BJ (cell line): ENCODE results near the gene ZBTB20. TPM values are rescaled to one million over a fixed set of nuclear protein-coding genes. Genes with fewer than 3 reads are reported as not detected.

ENCODE experiments used
- CTCF ChIA-PET: fragments of 350-600 bp; formaldehyde crosslinking; extraction: SDS; loops from one replicate; lab custom pipeline; 2021; ENCODE audit warnings: antibody characterized with exemption, inconsistent platforms; lab: Yijun Ruan, JAX
- POLR2A ChIA-PET: fragments of 300-600 bp; sonication (Branson Sonifier 250); formaldehyde crosslinking; extraction: SDS; loops from one replicate; lab custom pipeline; 2021; ENCODE audit warnings: antibody characterized with exemption; lab: Charles Lee
- DNase-seq: peaks from one replicate; pipeline ENCODE4 v3.0.0-alpha.2; 2011; ENCODE audit warnings: low read depth
- H3K27me3 ChIP-seq: 2 replicates; pipeline ENCODE4 v1.6.0; 2011; ENCODE audit warnings: low read length; ENCODE audit not compliant: control insufficient read depth, insufficient read depth
- H3K36me3 ChIP-seq: 2 replicates; pipeline ENCODE4 v1.5.1; 2011; ENCODE audit warnings: low read length; ENCODE audit not compliant: control insufficient read depth, insufficient read depth
- H3K4me3 ChIP-seq: 2 replicates; pipeline ENCODE4 v1.5.1; 2011; ENCODE audit warnings: low read depth, mild to moderate bottlenecking, control low read depth, low read length
- polyA plus RNA-seq: library from polyadenylated mRNA; depleted of rRNA; stranded (reverse); fragments of >200 nt; gene quantifications from 2 replicates; pipeline ENCODE4 v1.2.3, GENCODE V29; 2011
- TF ChIP-seq, protein P1 (sequence below): IDR thresholded peaks from 2 replicates; pipeline ENCODE4 v1.5.1; 2011; ENCODE audit warnings: low read depth, mild to moderate bottlenecking, control low read depth, inconsistent platforms, low read length, moderate library complexity; ENCODE audit not compliant: insufficient read depth

Gene ZBTB20
- polyA plus RNA-seq, 1 experiment: 6.0 TPM

DNA sequence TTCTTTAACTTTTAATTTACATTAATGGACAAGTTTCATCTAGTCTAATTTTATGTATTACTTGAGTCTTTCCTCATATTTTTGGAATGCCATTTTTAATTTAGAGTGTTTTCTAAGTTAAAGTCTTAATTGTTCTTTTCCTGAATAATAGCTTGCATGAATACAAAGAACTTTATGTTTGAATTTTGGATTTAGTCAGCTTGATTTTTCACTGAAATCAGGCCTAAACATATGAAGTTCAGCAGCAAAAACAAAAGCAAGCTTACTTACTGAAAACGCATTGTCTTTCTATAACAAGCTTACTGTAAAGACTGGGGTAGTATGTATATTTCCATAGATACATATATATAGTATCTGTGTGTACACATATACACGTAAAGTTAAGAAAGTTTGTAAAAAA is 126.0 kb downstream of the ZBTB20 start:
- no peak for DNase-seq
- TF ChIP-seq, protein P1, sequence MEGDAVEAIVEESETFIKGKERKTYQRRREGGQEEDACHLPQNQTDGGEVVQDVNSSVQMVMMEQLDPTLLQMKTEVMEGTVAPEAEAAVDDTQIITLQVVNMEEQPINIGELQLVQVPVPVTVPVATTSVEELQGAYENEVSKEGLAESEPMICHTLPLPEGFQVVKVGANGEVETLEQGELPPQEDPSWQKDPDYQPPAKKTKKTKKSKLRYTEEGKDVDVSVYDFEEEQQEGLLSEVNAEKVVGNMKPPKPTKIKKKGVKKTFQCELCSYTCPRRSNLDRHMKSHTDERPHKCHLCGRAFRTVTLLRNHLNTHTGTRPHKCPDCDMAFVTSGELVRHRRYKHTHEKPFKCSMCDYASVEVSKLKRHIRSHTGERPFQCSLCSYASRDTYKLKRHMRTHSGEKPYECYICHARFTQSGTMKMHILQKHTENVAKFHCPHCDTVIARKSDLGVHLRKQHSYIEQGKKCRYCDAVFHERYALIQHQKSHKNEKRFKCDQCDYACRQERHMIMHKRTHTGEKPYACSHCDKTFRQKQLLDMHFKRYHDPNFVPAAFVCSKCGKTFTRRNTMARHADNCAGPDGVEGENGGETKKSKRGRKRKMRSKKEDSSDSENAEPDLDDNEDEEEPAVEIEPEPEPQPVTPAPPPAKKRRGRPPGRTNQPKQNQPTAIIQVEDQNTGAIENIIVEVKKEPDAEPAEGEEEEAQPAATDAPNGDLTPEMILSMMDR: no peak
- Histone ChIP-seq H3K36me3 (no peaks in the 10 kb centered on the region), H3K27me3 (no peaks in the 10 kb centered on the region), H3K4me3 (no peak overlapping the region)
- ChIA-PET CTCF (no interaction called here), POLR2A (no interaction called here)

DNA sequence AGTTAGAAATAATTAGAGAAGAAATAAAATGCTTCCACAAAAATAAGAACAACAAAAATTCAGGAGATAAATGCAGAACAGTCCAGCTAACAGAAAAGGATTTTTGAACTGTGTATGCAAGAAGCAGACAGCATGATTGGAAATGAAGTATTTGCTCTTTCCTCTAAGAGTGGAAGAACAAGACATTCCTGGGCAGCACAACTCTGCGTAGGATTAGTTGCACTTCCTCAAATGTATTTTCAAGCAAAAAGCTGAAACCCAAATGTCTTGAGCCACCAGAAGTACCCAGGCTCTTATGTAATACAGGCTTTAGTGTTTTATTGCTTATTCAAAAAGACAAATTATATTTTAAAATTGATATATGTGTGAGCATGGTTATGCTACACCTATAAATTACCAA is 127.2 kb downstream of the ZBTB20 start:
- Histone ChIP-seq H3K36me3 (no peaks in the 10 kb centered on the region), H3K4me3 (no peak overlapping the region), H3K27me3 (no peaks in the 10 kb centered on the region)
- ChIA-PET POLR2A (no interaction called here), CTCF (interaction anchor here (0.9 kb wide), 1 partner anchor 73 kb away, joined by 5 read pairs; no protein-coding TSS in a partner anchor)
- TF ChIP-seq, protein P1: no peak
- no peak for DNase-seq

DNA sequence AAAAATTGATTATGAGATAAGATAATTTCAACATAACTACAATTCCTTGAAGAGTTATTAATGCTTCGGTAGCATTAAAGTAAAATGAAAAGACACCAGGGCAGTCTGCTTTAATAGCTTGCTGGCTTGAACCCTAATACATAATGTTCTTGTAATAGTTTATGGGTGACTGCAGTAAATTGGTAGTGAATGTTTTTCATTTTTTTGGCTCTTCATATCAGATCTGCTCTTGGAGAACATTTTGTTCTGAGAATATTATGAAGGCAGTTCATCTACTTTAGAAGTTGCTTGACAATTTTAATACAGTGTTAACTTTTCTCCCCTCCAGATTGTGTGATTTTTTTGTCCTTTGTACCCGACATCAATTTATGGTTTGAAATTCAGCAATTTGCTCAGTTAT is 128.4 kb downstream of the ZBTB20 start:
- TF ChIP-seq, protein P1: no peak
- ChIA-PET CTCF (no interaction called here), POLR2A (interaction anchor here (0.5 kb wide), 1 partner anchor 159 kb away, joined by 5 read pairs; no protein-coding TSS in a partner anchor)
- Histone ChIP-seq H3K27me3 (no peaks in the 10 kb centered on the region), H3K36me3 (no peaks in the 10 kb centered on the region), H3K4me3 (no peak overlapping the region)
- DNase-seq: no peak

DNA sequence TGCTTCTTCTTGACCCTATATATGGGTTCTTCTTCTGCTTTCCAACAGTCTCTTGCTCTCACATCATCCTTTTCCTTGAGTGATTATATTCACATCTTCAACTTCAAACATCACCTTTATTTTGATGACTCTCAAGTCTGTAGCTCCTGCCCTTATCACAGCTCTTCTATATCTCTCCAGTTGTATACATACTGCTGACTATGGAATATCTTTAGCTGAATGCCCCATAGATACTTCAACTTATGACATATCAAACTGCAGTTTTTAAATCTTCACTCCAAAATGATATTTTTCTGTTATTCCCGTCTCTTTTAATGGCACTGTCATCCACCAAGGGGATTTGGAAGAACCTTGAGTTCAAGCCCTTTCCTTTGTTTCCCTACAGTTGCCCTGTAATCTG is 139.1 kb downstream of the ZBTB20 start:
- Histone ChIP-seq H3K4me3 (no peak overlapping the region), H3K36me3 (no peaks in the 10 kb centered on the region), H3K27me3 (no peaks in the 10 kb centered on the region)
- no peak for DNase-seq
- ChIA-PET POLR2A (no interaction called here), CTCF (interaction anchor here (0.5 kb wide), 1 partner anchor 715 kb away, joined by 3 read pairs; no protein-coding TSS in a partner anchor)
- TF ChIP-seq, protein P1: no peak

DNA sequence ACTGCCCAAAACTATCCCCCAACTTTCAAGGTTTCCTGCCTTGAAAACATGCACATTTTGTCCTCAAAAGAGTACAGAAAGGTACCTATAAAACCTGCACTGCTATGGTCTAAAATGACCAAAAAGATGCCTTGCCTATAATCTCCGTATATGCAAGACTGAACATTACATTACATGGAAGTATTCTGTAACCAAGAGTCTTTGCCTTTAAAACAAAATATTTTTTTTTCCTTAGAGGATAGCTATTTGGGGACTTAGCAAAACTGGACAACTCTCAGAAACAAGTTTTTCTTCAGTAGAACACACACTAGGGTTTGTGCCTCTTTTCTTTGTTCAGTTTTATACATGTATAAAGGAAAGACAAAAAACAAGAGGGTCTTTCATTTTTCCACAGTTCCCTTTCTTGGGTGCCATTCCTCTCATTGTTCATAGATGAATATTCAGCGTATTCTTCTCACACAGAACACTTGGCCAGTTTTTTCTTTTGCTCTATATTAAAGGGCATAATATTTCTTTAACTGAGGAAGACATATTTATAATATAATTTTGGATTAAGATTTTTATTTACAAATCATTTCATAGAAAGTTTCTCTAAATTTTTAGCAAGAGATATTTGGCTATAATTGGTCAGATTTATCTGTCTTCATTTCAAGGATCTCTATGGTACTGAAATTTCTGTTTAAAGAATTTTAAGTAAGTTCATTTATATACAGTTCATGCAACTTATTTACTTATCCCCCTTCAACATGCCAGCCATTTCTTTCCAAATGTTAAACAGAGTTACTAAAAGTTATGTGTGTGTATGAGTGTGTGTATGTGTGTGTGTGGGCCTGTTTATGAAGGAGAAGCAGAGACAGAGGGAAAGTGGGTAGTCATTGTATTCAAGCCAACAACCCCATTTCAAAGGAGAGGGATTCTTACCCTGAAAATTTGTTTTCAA is 142.6 kb downstream of the ZBTB20 start:
- TF ChIP-seq, protein P1: no peak
- Histone ChIP-seq H3K36me3 (no peaks in the 10 kb centered on the region), H3K27me3 (no peaks in the 10 kb centered on the region), H3K4me3 (no peak overlapping the region)
- CTCF ChIA-PET: no interaction called here
- POLR2A ChIA-PET: no interaction called here
- DNase-seq: no peak
